Endothelial cell of umbilical vein (primary cell): ENCODE results near the gene C2orf42.

Source experiments
- CTCF ChIP-seq, 2 donors: IDR thresholded peaks; 1 replicate in 1 of 2; 2 replicates in 1 of 2; pipeline ENCODE4 v1.5.1; 2011; ENCODE audit warnings: low read length in 2 of 2, mild to moderate bottlenecking in 2 of 2, moderate library complexity in 2 of 2, control low read depth in 1 of 2, inconsistent platforms in 1 of 2, low read depth in 1 of 2; ENCODE audit not compliant: insufficient read depth in 1 of 2; ENCODE audit errors: extremely low read depth in 1 of 2
- EZH2 ChIP-seq: IDR thresholded peaks from 2 replicates; pipeline ENCODE4 v1.6.1; 2012; ENCODE audit warnings: borderline replicate concordance, low read depth, mild to moderate bottlenecking, moderate library complexity, low read length, inconsistent platforms; ENCODE audit not compliant: severe bottlenecking
- FOS ChIP-seq: IDR thresholded peaks from 2 replicates; pipeline ENCODE4 v1.6.1; 2011; ENCODE audit warnings: mild to moderate bottlenecking, low read length, moderate library complexity, borderline replicate concordance; ENCODE audit not compliant: insufficient read depth
- GATA2 ChIP-seq: IDR thresholded peaks from 2 replicates; pipeline ENCODE4 v1.7.0; 2011; ENCODE audit warnings: low read depth, mild to moderate bottlenecking, moderate library complexity, mixed read lengths, low read length; ENCODE audit not compliant: insufficient read length, insufficient read depth
- JUN ChIP-seq: IDR thresholded peaks from 2 replicates; pipeline ENCODE4 v1.6.1; 2011; ENCODE audit warnings: borderline replicate concordance, low read depth; ENCODE audit not compliant: insufficient read length, insufficient read depth
- MYC ChIP-seq: IDR thresholded peaks from one replicate; pipeline ENCODE4 v1.6.1; 2011; ENCODE audit warnings: mild to moderate bottlenecking, low read depth, low read length
- POLR2A ChIP-seq: IDR thresholded peaks from 2 replicates; pipeline ENCODE4 v1.6.1; 2012; ENCODE audit warnings: low read depth, mild to moderate bottlenecking, control low read depth, low read length
- POLR2AphosphoS5 ChIP-seq: IDR thresholded peaks from 2 replicates; pipeline ENCODE4 v1.6.1; 2012; ENCODE audit warnings: low read depth, mild to moderate bottlenecking, control low read depth, low read length, moderate library complexity; ENCODE audit not compliant: insufficient read depth
- TF ChIP-seq, protein P1 (sequence below): IDR thresholded peaks from 2 replicates; pipeline ENCODE4 v1.6.1; 2011; ENCODE audit not compliant: insufficient read depth, insufficient read length

GRCh38 chr2:70145144-70145490 lies 45.7 kb downstream of the C2orf42 start:
- TF ChIP-seq CTCF (IDR thresholded peaks at IDR 0.05; ENCODE audit: extremely low read depth in 1 of 2, insufficient read depth in 1 of 2, low read depth in 1 of 2, low read length in 2 of 2) (no peak), POLR2AphosphoS5 (no peak), POLR2A (no peak), FOS (no peak), EZH2 (no peak), MYC (no peak), JUN (no peak), GATA2 (no peak)
- TF ChIP-seq, protein P1, sequence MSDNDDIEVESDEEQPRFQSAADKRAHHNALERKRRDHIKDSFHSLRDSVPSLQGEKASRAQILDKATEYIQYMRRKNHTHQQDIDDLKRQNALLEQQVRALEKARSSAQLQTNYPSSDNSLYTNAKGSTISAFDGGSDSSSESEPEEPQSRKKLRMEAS = no peak
